ENCODE measurements around the gene MKNK1. TPM values are rescaled to one million over a fixed set of nuclear protein-coding genes. Genes with fewer than 3 reads are reported as not detected.

MKNK1 gene
- total and polyA plus RNA-seq, 2 of the 8 experiments (the other 6 are each of a cell fraction or from before 2014, with no cell fraction given), result 13.9 to 21.5 TPM

GRCh38 chr1:46576596-46576995 lies 27.5 kb downstream of the MKNK1 start (continued):
- no peak for TF ChIP-seq TAF7 (optimal IDR thresholded peaks at IDR 0.05; ENCODE audit: borderline replicate concordance, low read depth, low read length)
- no peak for TF ChIP-seq ASH2L (IDR thresholded peaks at IDR 0.05; ENCODE audit: low read length)
- no peak for TF ChIP-seq CREB1 (IDR thresholded peaks at IDR 0.05)
- TF ChIP-seq SRF (IDR thresholded peaks at IDR 0.05; ENCODE audit: low read depth, low read length), result no peak
- no peak for TF ChIP-seq EP300 (IDR thresholded peaks at IDR 0.05; ENCODE audit: borderline replicate concordance in 1 of 2, low read depth in 2 of 2, low read length in 2 of 2)
- TF ChIP-seq RFX5 (IDR thresholded peaks at IDR 0.05; ENCODE audit: borderline replicate concordance, low read depth, low read length), result no peak

Data from H1 (cell line).